ENCODE results near the gene ZBED3. TPM values are rescaled to one million over a fixed set of nuclear protein-coding genes. Genes with fewer than 3 reads are reported as not detected.

ZBED3 gene
- total RNA-seq, 1 experiment from 2014 or later, result 7.8 TPM

DNA sequence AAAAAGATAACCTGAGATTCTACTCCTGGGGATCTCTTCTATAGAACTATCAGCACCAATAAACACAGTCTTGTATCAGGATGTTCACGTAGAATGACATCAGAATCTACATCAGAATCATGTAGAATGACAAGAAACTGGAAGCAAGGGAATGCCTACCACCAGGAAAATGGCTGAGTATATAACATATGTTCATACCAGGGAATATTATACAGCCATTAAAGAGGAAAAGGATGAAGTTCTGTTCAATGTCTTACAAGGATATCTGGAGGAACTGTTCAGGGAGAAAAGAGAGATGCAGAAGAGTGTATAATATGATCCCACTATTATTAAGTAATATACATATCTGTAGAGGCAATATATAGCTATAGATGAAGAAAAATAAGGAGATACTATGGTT is 4.8 kb downstream of the ZBED3 start:
- Histone ChIP-seq H3K9me3 (ENCODE audit: control insufficient read depth, low read depth, low read length) (no peaks in the 10 kb centered on the region), H4K5ac (ENCODE audit: insufficient read length, low read depth, low read length) (no peak overlapping the region), H3K4me1 (ENCODE audit: insufficient read depth, low read length) (no peaks in the 10 kb centered on the region; the same call in 1 of the 2 replicates), H2BK20ac (ENCODE audit: low read depth, low read length, poor library complexity, severe bottlenecking) (no peak overlapping the region), H2AK5ac (ENCODE audit: insufficient read length, low read length) (no peak overlapping the region), H2BK5ac (ENCODE audit: insufficient read length, low read length) (no peak overlapping the region), H3K79me2 (ENCODE audit: insufficient read depth, low read length) (no peaks in the 10 kb centered on the region), H2BK12ac (ENCODE audit: insufficient read length, low read depth, low read length) (no peak overlapping the region), H3K4me2 (ENCODE audit: insufficient read depth, insufficient read length, low read length) (no peak overlapping the region), H3K14ac (ENCODE audit: insufficient read depth, low read length) (no peak overlapping the region), H4K20me1 (ENCODE audit: control insufficient read depth, insufficient read depth, insufficient read length) (no peaks in the 10 kb centered on the region), H4K8ac (replicated peaks; ENCODE audit: insufficient read length, low read depth, low read length) (no peak overlapping the region), H2BK15ac (ENCODE audit: low read depth, low read length) (no peak overlapping the region), H3K23ac (ENCODE audit: insufficient read length, low read depth, low read length) (no peak overlapping the region), H3K79me1 (ENCODE audit: insufficient read depth, low read depth, low read length, poor library complexity, severe bottlenecking) (no peaks in the 10 kb centered on the region), H3T11ph (ENCODE audit: low read length) (no peak overlapping the region), H3K23me2 (ENCODE audit: insufficient read length, low read depth, low read length, poor library complexity, severe bottlenecking) (peaks cover 5% of the 10 kb centered on the region), H2BK120ac (ENCODE audit: low read depth, low read length, poor library complexity, severe bottlenecking) (no peak overlapping the region), H3K9ac (ENCODE audit: extremely low read depth, insufficient read length, low read length) (no peak overlapping the region), H2AFZ (ENCODE audit: low read length) (no peak overlapping the region), H4K91ac (ENCODE audit: insufficient read length, low read depth, low read length) (no peak overlapping the region), H3K4ac (ENCODE audit: low read depth, low read length) (no peak overlapping the region), H3K27me3 (ENCODE audit: insufficient read depth, low read length) (no peaks in the 10 kb centered on the region), H3K27ac (ENCODE audit: insufficient read length, low read depth, low read length) (no peak overlapping the region), H3K18ac (ENCODE audit: insufficient read length, low read depth, low read length) (no peak overlapping the region), H3K56ac (ENCODE audit: insufficient read length, low read depth, low read length) (no peak overlapping the region)
- H3K9me3 Mint-ChIP-seq, result peaks cover 0 to 3% of the 10 kb centered on the region in 2 experiments; a peak in 1 of 5 replicates
- peaks cover 6 to 21% (median 17%) of the 10 kb centered on the region in 3 experiments; a peak in 6 of 7 replicates for H3K36me3 Mint-ChIP-seq (ENCODE audit: insufficient read depth in 1 of 3, low read depth in 3 of 3)
- peaks cover 2% of the 10 kb centered on the region; the same call in 1 of the 2 replicates for H3K27me3 Mint-ChIP-seq (ENCODE audit: low read depth)
- WGBS (ENCODE audit: extremely low coverage, insufficient read length, low lambda C conversion rate), result no CpG with 5 or more reads among the region's 1 CpG
- no peak for DNase-seq
- H3K4me1 Mint-ChIP-seq, result peaks cover 13 to 18% of the 10 kb centered on the region in 2 experiments
- TF ChIP-seq, protein P1, sequence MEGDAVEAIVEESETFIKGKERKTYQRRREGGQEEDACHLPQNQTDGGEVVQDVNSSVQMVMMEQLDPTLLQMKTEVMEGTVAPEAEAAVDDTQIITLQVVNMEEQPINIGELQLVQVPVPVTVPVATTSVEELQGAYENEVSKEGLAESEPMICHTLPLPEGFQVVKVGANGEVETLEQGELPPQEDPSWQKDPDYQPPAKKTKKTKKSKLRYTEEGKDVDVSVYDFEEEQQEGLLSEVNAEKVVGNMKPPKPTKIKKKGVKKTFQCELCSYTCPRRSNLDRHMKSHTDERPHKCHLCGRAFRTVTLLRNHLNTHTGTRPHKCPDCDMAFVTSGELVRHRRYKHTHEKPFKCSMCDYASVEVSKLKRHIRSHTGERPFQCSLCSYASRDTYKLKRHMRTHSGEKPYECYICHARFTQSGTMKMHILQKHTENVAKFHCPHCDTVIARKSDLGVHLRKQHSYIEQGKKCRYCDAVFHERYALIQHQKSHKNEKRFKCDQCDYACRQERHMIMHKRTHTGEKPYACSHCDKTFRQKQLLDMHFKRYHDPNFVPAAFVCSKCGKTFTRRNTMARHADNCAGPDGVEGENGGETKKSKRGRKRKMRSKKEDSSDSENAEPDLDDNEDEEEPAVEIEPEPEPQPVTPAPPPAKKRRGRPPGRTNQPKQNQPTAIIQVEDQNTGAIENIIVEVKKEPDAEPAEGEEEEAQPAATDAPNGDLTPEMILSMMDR (conservative IDR thresholded peaks at IDR 0.05), result no peak
- no peak overlapping the region for H3K4me3 Mint-ChIP-seq
- H3K27ac Mint-ChIP-seq, result no peak overlapping the region
